Thymus (tissue), 11 donors: ENCODE data around the gene MRPL55. TPM values are rescaled to one million over a fixed set of nuclear protein-coding genes. Genes with fewer than 3 reads are reported as not detected.

Source experiments
- DNase-seq, 9 donors: peaks; one replicate each; pipeline ENCODE4 v3.0.0-alpha.2; 2013; ENCODE audit warnings: low spot score in 9 of 9, low read depth in 6 of 9, missing footprints in 1 of 9
- H3K27ac ChIP-seq, 2 donors: one replicate each; pipeline ENCODE4 v1.5.1; 2013; ENCODE audit warnings: control low read depth in 1 of 2, low read depth in 1 of 2, low read length in 1 of 2, mild to moderate bottlenecking in 1 of 2, moderate library complexity in 1 of 2
- H3K27me3 ChIP-seq, 2 donors: one replicate each; pipeline ENCODE4 v1.5.1; 2013; ENCODE audit warnings: low read length in 1 of 2; ENCODE audit not compliant: control insufficient read depth in 2 of 2, insufficient read depth in 1 of 2
- H3K36me3 ChIP-seq, 2 donors: one replicate each; pipeline ENCODE4 v1.5.1; 2013; ENCODE audit warnings: low read length in 1 of 2, mild to moderate bottlenecking in 1 of 2, moderate library complexity in 1 of 2; ENCODE audit not compliant: control insufficient read depth in 2 of 2, insufficient read depth in 2 of 2
- H3K4me1 ChIP-seq, 2 donors: one replicate each; pipeline ENCODE4 v1.5.1; 2013; ENCODE audit warnings: low read length in 2 of 2; ENCODE audit not compliant: control insufficient read depth in 2 of 2, insufficient read depth in 2 of 2
- H3K4me3 ChIP-seq, 2 donors: one replicate each; pipeline ENCODE4 v1.5.1; 2013; ENCODE audit warnings: low read length in 2 of 2, control low read depth in 1 of 2, mild to moderate bottlenecking in 1 of 2
- H3K9me3 ChIP-seq, 2 donors: one replicate each; pipeline ENCODE4 v1.5.1; 2013; ENCODE audit warnings: low read length in 1 of 2, mild to moderate bottlenecking in 1 of 2; ENCODE audit not compliant: control insufficient read depth in 2 of 2, insufficient read depth in 1 of 2
- WGBS: extraction: QIAGEN DNeasy Blood & Tissue Kit; methylation state at CpG from one replicate; pipeline ENCODE4 v1.1.7; 2013; 5-methylcytosine and 5-hydroxymethylcytosine counted together
- polyA plus RNA-seq: library from polyadenylated mRNA; stranded (reverse); fragments of 200-250 nt; gene quantifications from one replicate; pipeline ENCODE4 v1.2.3, GENCODE V29; 2013
- total RNA-seq: library from RNA; stranded (reverse); fragments of 120-200 nt; gene quantifications from one replicate; pipeline ENCODE4 v1.2.4, GENCODE V29; 2013
- donor health status: healthy.

The MRPL55 gene
- total and polyA plus RNA-seq, 2 donors, result 58.5 to 96.7 TPM

DNA sequence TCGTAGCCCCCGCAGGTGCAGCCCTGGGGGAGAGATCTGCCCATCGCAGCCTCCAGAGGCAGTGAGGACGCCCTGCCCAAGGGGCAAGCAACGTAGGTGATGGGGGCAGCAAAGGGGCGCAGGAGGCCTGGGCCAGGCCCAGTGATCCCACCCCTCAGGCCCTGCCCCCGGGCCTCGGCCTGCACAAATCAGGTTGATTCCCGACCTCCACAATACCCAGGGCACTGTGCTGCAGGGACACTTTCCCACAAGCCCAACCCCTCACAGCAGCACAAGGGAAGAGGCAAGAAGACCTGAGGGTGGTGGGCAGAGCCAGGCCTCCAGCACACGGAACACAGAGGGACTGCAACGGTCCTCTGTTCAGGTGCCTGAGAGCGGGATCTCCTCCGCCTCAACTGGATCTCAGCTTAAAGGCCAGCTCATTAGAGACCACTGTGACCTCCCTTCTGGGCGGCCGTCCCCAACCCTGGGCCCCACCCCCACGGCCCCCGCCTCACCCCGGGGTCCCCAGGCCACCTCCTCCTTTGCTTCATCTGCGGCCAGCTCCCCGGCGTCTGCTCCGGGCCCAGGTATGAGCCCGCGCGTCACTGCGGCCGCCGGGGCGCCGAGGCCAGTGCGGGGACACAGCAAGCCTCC lies 27.4 kb downstream of the MRPL55 start:
- Histone ChIP-seq H3K9me3 (no peaks in the 10 kb centered on the region), H3K4me1 (peaks cover 18 to 33% of the 10 kb centered on the region in 2 donors), H3K36me3 (peaks cover 4 to 13% of the 10 kb centered on the region in 2 donors), H3K4me3 (peak overlapping the region; percentile 92 to 93), H3K27ac (peak overlapping the region; percentile 46 to 63), H3K27me3 (no peaks in the 10 kb centered on the region)
- DNase-seq, result peak in 1 of 9 donors; percentile 34
- WGBS, result 17% methylated on average over 31 of the region's 31 CpGs

- H3K27ac ChIP-seq, result peak overlapping the region in 1 of 2 donors; percentile 18
- peaks cover 4 to 13% of the 10 kb centered on the region in 2 donors for H3K36me3 ChIP-seq
- no peak for DNase-seq
- H3K9me3 ChIP-seq, result no peaks in the 10 kb centered on the region
- no peaks in the 10 kb centered on the region for H3K27me3 ChIP-seq
- peak overlapping the region; percentile 92 to 93 for H3K4me3 ChIP-seq
- H3K4me1 ChIP-seq, result peaks cover 18 to 33% of the 10 kb centered on the region in 2 donors
- 91% methylated on average over 7 of the region's 7 CpGs for WGBS
These were observed 28.0 kb downstream of the MRPL55 start for GRCh38 chr1:228081144-228081543.

DNA sequence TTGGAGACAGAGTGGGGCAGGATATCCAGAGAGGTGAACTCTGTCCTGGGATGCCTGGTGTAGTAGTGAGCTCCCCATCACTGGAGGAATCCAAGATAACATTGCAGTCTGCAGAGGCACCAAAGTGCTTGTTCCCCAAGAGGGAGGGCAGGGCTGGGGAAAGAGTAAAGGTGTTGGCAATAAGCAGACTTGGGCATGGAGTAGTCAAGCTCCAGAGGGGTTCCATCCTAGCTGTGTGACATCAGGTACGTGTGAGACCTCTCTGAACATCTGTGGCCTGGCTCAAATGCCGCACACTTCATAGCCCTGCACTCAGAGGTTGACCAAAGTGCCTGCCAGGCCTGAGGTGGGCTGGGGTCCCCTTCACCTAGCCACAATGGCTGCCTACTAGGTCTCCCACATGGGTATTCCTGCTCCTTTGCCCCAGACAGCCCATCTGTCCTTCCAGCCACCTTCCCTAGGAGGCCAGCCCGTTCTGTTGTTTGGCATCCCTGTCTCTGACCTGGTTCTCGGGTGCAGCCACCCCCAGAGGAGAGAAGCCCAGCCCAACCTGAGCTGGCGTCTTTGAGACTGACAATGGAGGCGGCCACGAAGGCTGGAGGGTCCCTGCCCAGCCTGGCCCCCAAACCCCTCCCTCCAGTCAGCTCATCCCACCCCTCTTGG lies 29.4 kb downstream of the MRPL55 start:
- Histone ChIP-seq H3K27me3 (peaks cover 0 to 11% of the 10 kb centered on the region in 2 donors), H3K4me3 (no peak overlapping the region), H3K9me3 (no peaks in the 10 kb centered on the region), H3K36me3 (peaks cover 3 to 4% of the 10 kb centered on the region in 2 donors), H3K27ac (no peak overlapping the region), H3K4me1 (peaks cover 15 to 19% of the 10 kb centered on the region in 2 donors)
- no peak for DNase-seq
- 99% methylated on average over 7 of the region's 7 CpGs for WGBS

GRCh38 chr1:228079013-228079412 lies 30.1 kb downstream of the MRPL55 start:
- Histone ChIP-seq H3K9me3 (no peaks in the 10 kb centered on the region), H3K36me3 (peaks cover 0 to 3% of the 10 kb centered on the region in 2 donors), H3K4me1 (peaks cover 8 to 12% of the 10 kb centered on the region in 2 donors), H3K4me3 (no peak overlapping the region), H3K27me3 (peaks cover 0 to 13% of the 10 kb centered on the region in 2 donors), H3K27ac (no peak overlapping the region)
- 97% methylated on average over 7 of the region's 7 CpGs for whole genome bisulfite sequencing
- DNase-seq, result no peak

DNA sequence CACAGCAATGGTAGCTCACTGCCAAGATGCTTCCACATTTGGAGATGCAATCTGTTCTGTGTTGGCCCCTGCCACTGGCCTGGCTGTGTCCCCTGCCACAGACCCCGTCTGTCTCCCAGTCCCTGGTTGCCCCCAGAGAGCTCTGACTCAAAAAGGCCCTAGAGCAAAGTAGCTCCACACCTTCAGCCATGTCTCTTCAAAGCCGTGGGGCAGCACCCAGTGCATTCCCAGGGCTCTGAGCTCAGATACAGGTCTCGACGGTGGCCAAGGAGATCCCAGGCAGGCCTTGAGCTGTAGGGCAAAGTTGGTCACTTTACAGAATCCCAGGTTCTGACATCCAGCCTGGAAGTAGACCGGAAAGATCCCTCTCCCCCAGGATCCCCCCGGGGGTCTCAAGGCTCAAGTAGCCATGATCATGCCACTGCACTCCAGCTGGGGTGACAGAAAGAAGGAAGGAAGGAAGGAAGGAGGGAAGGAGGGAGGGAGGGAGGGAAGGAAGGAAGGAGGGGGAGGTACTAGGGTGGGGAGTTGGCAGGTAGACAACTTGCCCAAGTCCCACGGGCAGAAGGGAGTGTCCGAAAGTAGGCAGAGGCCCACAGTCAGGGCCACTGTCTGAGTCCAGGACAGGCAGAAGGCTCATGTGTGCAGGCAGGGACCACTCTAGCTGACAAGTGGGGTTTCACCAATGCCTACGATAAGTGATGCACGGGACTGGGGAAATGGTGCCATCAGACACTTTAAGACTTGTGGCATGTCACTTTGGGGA lies 31.4 kb downstream of the MRPL55 start:
- H3K36me3 ChIP-seq, result no peaks in the 10 kb centered on the region
- H3K4me3 ChIP-seq, result no peak overlapping the region
- no peaks in the 10 kb centered on the region for H3K9me3 ChIP-seq
- DNase-seq, result no peak
- peaks cover 0 to 26% of the 10 kb centered on the region in 2 donors for H3K27me3 ChIP-seq
- H3K4me1 ChIP-seq, result peaks cover 5 to 10% of the 10 kb centered on the region in 2 donors
- 87% methylated on average over 10 of the region's 10 CpGs for WGBS
- H3K27ac ChIP-seq, result no peak overlapping the region

- H3K4me3 ChIP-seq, result no peak overlapping the region
- WGBS, result 95% methylated on average over 9 of the region's 9 CpGs
- DNase-seq, result no peak
- H3K4me1 ChIP-seq, result peaks cover 5 to 10% of the 10 kb centered on the region in 2 donors
- no peak overlapping the region for H3K27ac ChIP-seq
- no peaks in the 10 kb centered on the region for H3K36me3 ChIP-seq
- H3K27me3 ChIP-seq, result peaks cover 0 to 34% of the 10 kb centered on the region in 2 donors
- H3K9me3 ChIP-seq, result no peaks in the 10 kb centered on the region
These were observed 32.2 kb downstream of the MRPL55 start for GRCh38 chr1:228076796-228077430.

GRCh38 chr1:228075801-228076271 lies 33.3 kb downstream of the MRPL55 start:
- 96% methylated on average over 9 of the region's 9 CpGs for WGBS

DNA sequence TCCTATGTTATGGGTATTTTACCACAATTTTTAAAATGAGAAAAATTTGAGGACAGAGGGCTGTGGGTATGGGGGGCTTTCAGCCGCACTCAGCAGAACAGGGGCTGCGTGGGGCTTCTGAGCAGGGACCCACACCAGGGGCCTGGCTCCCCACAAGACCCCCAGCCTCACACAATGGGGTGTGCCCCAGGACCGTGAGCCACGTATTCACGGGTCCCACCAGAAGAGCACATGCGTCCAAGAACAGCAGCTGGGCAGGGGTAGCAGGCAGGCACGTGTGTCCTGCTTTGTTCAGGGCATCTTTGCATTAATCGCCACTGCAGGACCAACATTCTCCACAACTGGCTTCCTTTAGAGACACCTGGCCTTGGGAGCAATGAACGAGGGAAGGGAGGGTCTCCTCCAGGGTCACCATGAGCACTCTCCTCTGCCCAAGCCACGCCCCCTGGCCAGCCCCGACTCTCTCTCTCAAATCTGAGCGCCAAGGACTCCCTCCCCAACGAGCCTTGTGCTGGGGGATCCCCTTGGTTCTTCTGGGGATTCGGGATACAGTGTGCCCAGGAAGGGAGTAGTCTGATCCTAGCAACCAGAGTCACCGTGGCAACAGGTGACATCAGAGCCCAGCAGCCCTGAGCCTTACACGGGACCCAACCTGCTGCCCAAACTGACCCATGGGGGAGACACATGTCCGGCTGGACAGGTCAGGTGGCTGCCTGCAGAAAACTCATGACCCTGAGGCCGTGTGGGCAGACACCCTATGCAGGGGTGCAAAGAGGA lies 34.0 kb downstream of the MRPL55 start:
- WGBS, result 69% methylated on average over 18 of the region's 18 CpGs
- Histone ChIP-seq H3K4me3 (no peak overlapping the region), H3K36me3 (no peaks in the 10 kb centered on the region), H3K9me3 (no peaks in the 10 kb centered on the region), H3K27me3 (peaks cover 0 to 47% of the 10 kb centered on the region in 2 donors), H3K4me1 (no peaks in the 10 kb centered on the region), H3K27ac (no peak overlapping the region)
- no peak for DNase-seq

More at GRCh38 chr1:228075801-228076271, 33.3 kb downstream of the MRPL55 start:
- Histone ChIP-seq H3K9me3 (no peaks in the 10 kb centered on the region), H3K27me3 (peaks cover 0 to 40% of the 10 kb centered on the region in 2 donors), H3K36me3 (no peaks in the 10 kb centered on the region), H3K27ac (no peak overlapping the region), H3K4me3 (no peak overlapping the region), H3K4me1 (peaks cover 0 to under 1% of the 10 kb centered on the region in 2 donors)
- DNase-seq, result no peak
